ENCODE measurements around the gene UTP18. TPM values are rescaled to one million over a fixed set of nuclear protein-coding genes. Genes with fewer than 3 reads are reported as not detected.

Gene UTP18
- total and polyA plus RNA-seq, 2 of the 13 experiments (the other 11 are each of a cell fraction or from before 2014, with no cell fraction given) = 35.2 to 104 TPM

DNA sequence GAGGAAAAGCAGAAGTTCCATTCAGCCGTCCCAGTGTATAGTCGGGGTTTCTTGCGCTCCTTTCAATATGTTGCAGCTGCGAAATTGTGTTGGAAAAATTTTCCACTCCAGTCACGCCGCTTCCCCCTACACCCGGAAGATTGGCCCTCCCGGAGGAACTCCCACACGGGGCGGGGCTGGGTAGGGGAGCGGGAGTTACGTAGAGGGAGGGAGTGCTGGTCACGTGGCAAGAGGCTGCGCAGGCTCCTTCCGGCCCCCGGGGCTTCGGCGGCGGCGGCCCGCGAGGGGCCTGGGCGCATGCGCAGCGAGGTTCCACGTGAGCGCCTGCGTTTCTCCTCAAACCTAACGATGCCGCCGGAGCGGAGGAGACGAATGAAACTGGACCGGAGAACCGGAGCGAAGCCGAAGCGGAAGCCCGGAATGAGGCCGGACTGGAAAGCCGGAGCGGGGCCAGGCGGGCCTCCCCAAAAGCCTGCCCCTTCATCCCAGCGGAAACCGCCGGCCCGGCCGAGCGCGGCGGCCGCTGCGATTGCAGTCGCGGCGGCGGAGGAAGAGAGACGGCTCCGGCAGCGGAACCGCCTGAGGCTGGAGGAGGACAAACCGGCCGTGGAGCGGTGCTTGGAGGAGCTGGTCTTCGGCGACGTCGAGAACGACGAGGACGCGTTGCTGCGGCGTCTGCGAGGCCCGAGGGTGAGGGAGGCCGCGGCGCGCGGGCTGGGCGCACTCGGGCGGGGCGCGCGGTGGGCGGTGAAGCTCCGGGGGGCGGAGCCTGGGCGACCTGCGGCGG, at the start of gene UTP18 (continued):
- TF ChIP-seq, protein P1, sequence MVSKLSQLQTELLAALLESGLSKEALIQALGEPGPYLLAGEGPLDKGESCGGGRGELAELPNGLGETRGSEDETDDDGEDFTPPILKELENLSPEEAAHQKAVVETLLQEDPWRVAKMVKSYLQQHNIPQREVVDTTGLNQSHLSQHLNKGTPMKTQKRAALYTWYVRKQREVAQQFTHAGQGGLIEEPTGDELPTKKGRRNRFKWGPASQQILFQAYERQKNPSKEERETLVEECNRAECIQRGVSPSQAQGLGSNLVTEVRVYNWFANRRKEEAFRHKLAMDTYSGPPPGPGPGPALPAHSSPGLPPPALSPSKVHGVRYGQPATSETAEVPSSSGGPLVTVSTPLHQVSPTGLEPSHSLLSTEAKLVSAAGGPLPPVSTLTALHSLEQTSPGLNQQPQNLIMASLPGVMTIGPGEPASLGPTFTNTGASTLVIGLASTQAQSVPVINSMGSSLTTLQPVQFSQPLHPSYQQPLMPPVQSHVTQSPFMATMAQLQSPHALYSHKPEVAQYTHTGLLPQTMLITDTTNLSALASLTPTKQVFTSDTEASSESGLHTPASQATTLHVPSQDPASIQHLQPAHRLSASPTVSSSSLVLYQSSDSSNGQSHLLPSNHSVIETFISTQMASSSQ (IDR thresholded peaks at IDR 0.05; ENCODE audit: low read depth) = no peak; the same call in 1 of the 2 replicates
- TF ChIP-seq, protein P1 (CRISPR knock-in tag; IDR thresholded peaks at IDR 0.05; ENCODE audit: borderline replicate concordance) = peak; percentile 70
- TF ChIP-seq NBN (conservative IDR thresholded peaks at IDR 0.05) (no peak), ZNF713 (CRISPR knock-in tag; IDR thresholded peaks at IDR 0.05) (no peak), SKIL (CRISPR knock-in tag; IDR thresholded peaks at IDR 0.05; ENCODE audit: borderline replicate concordance) (peak; percentile 36; the same call in 1 of the 2 replicates), RAD21 (CRISPR knock-in tag; IDR thresholded peaks at IDR 0.05) (no peak; the same call in none of the 2 replicates), SOX5 (CRISPR knock-in tag; IDR thresholded peaks at IDR 0.05; ENCODE audit: borderline replicate concordance) (peak; percentile 57), ONECUT2 (CRISPR knock-in tag; IDR thresholded peaks at IDR 0.05) (peak; percentile 51; the same call in 1 of the 2 replicates), PAF1 (CRISPR knock-in tag; IDR thresholded peaks at IDR 0.05) (no peak), FOXC1 (CRISPR knock-in tag; IDR thresholded peaks at IDR 0.05; ENCODE audit: borderline replicate concordance) (peak; percentile 99), ZNF615 (CRISPR knock-in tag; IDR thresholded peaks at IDR 0.05; ENCODE audit: borderline replicate concordance) (no peak), FOXA3 (CRISPR knock-in tag; IDR thresholded peaks at IDR 0.05) (peak; percentile 16; the same call in 1 of the 2 replicates), ZNF589 (CRISPR knock-in tag; conservative IDR thresholded peaks at IDR 0.05) (no peak; the same call in 1 of the 2 replicates), ZNF205 (CRISPR knock-in tag; IDR thresholded peaks at IDR 0.05) (peak; percentile 86), HDAC6 (IDR thresholded peaks at IDR 0.05; ENCODE audit: low read depth, low read length) (no peak), YEATS2 (CRISPR knock-in tag; IDR thresholded peaks at IDR 0.05; ENCODE audit: borderline replicate concordance) (peak; percentile 82), RARG (CRISPR knock-in tag; IDR thresholded peaks at IDR 0.05; ENCODE audit: low read depth) (peak; percentile 99), CENPX (CRISPR knock-in tag; IDR thresholded peaks at IDR 0.05) (no peak), MEIS2 (CRISPR knock-in tag; IDR thresholded peaks at IDR 0.05) (peak; percentile 63)
- TF ChIP-seq, protein P2, sequence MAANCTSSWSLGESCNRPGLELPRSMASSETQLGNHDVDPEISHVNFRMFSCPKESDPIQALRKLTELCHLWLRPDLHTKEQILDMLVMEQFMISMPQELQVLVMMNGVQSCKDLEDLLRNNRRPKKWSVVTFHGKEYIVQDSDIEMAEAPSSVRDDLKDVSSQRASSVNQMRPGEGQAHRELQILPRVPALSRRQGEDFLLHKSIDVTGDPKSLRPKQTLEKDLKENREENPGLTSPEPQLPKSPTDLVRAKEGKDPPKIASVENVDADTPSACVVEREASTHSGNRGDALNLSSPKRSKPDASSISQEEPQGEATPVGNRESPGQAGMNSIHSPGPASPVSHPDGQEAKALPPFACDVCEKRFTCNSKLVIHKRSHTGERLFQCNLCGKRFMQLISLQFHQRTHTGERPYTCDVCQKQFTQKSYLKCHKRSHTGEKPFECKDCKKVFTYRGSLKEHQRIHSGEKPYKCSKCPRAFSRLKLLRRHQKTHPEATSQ (CRISPR knock-in tag; IDR thresholded peaks at IDR 0.05; ENCODE audit: borderline replicate concordance) = peak; percentile 88; the same call in 1 of the 2 replicates
- TF ChIP-seq, protein P3, sequence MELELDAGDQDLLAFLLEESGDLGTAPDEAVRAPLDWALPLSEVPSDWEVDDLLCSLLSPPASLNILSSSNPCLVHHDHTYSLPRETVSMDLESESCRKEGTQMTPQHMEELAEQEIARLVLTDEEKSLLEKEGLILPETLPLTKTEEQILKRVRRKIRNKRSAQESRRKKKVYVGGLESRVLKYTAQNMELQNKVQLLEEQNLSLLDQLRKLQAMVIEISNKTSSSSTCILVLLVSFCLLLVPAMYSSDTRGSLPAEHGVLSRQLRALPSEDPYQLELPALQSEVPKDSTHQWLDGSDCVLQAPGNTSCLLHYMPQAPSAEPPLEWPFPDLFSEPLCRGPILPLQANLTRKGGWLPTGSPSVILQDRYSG (CRISPR knock-in tag; IDR thresholded peaks at IDR 0.05) = peak; percentile 85

Data from HepG2 (cell line).